Erythroblast (primary cell): ENCODE measurements around the gene ASH1L.

Experiments used
- GATA1 ChIP-seq: IDR thresholded peaks from 2 replicates; pipeline ENCODE4 v1.6.1; 2011; ENCODE audit warnings: low read depth, mild to moderate bottlenecking, control low read depth, low read length, moderate library complexity
- POLR2A ChIP-seq: IDR thresholded peaks from 2 replicates; pipeline ENCODE4 v1.6.1; 2011; ENCODE audit warnings: mild to moderate bottlenecking, low read length

DNA sequence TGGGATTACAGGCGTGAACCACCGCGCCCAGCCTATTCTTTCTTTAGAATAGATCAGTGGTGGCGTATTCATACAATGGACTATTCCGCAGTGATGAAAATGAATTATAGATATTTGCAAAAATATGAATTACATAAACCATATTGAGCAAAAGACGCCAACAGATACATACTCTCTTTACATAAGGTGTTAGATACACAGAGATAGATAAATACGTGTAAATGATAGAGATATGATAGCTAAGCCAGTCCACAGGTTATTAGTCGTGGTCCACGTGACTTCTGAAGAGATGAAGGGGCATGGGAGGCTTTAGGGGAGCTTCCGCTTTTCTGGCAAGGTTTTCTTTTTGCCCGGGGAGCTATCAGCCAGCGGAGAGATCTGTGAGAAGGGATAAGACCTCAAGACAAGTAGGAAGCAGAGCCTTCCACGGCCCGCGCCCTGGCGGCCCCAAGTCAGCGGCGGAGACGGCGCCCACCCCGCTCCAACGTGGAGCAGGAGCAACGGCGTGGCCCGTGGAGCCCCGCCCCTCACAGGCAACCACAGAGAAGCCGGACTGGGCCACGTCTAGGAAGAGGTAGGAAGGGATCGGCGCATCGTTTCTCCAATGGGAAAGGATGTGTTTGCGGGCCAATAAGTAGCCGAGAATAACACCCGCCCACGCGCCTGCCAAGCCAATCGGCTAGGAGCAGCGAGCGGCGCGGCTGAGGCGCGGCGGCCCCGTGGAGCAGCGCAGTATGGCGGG lies 47.1 kb upstream of the ASH1L start, which contains the start of gene MSTO1:
- peak; percentile 72 for TF ChIP-seq POLR2A
- no peak for TF ChIP-seq GATA1
